ELF-1 (cell line): ENCODE data around the gene PLIN5.

Experiments used
- DNase-seq: peaks from one replicate; pipeline ENCODE4 v3.0.0-alpha.2; 2016; ENCODE audit warnings: low read depth, low spot score

The PLIN5 gene

DNA sequence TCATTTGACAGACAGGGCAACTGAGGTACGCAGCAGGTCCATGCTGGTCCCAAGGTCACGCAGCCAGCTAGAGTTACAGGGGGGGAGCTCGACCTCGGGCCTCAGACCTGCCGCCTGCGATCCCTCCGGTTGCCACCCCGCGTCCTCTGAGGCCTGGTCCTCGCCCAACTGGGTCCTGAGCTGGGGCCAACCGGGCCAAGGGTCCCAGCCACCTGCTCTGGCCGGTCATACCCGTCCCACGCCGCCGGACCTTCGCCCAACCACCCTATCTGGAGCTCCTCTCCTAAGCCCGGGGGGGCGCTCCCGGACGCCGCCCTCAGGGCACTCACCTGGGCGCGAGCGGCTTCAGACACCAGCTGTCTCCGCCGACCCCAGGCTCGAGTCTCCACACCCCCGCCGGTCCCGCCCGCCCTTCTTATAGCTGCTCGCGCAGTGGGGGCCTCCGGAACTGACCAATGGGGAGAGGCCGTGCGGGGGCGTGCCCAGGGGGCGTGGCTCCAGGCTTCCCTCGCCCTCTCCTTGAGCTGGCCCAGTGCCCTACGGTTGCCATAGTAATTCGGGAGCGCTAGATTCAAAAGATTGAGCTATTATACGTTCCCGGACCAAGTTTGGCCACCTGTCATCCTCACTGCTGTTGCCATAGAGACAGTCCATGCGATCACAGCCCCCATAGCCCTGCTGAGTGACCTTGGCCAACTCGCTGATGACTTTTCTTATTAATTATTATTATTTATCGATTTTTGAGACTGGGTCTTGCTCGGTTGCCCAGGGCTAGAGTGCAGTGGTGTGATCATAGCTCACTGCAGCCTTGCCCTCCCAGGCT is at the start of gene PLIN5:
Gene PLIN5, minus strand, starts transcription at position 389 of the 823 bp plus-strand sequence. CDS start 1,150 bp downstream, outside the sequence.
- DNase-seq: peak; percentile 97

DNA sequence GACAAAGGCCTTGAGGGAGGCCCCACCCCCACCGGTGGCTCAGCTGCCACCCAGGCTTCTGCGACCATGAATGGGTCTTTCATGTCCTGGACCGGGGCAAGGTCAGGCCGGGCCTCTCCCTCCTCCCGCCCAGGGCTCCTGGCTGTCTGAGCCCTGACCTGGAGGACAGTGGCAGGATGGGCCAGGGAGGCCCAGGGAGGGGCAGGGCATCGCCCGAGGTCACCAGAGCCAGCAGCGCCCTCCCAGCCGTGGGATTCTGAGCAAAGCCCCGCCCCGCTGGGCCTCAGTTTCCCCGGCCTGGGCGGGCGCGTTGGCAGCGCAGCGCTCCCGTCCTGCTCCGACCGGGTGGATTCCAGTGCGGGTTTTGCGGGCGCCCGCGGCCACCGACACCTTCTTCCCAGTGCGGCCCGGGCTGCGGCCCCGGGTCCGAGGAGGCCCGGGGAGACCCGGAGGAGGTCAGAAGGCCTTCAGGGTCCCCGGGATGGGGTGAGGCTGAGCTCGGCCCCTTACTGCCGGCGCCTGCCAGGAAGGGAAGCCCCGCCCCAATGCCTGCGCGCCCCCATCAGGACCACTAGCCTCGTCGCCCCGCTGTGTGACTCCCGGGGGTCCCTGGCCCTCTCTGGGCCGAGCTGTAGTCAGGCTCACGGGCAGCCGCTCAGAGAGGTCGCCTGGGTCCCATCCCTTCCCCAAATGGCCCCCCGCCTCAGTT is 49.1 kb upstream of the PLIN5 start:
- peak; percentile 63 for DNase-seq

- DNase-seq: no peak
Measured at GRCh38 chr19:4582980-4583842, 48.2 kb upstream of the PLIN5 start.

DNA sequence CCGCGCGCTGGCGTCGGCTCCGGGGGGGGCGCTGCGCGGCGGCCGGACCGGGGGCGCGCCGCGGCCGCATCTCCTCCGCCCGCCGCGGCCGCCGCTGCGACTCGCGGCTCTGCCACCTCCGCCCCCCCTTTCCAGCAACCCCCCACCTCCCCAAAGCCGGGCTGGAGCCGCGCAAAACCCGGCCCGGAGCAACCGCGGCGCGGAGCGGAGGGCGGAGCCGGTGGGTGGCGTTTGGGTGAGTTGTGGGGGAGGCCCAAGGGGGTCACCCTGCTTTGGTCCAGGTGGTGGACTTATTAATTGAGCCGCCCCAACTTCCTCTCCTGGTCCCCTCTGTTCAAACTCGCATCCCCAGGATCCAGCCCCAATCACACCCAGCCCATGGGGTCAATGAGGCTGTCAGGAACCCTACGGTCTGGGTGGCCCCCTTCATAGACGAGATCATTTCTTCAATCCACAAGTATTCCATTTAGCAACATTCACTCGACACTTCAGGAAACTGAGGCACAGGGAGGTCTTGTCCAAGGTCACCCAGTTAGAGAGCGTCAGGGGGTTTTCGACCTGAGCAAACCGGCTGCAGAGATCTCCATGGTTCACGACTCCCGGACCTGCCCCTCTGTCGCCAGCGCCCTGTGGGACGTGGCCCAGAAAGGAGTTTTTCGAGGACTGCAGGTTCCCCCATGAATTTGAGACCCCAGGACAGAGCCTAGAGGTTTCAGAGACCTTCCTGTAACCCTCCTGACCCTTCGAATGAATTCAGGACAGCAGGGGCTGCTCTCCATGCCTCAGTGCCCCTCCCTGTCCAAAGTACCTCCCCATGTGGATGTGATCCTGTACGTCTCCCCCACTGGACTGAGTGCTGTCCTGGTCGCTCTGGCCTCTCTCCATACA is 46.9 kb upstream of the PLIN5 start:
- DNase-seq: no peak

DNA sequence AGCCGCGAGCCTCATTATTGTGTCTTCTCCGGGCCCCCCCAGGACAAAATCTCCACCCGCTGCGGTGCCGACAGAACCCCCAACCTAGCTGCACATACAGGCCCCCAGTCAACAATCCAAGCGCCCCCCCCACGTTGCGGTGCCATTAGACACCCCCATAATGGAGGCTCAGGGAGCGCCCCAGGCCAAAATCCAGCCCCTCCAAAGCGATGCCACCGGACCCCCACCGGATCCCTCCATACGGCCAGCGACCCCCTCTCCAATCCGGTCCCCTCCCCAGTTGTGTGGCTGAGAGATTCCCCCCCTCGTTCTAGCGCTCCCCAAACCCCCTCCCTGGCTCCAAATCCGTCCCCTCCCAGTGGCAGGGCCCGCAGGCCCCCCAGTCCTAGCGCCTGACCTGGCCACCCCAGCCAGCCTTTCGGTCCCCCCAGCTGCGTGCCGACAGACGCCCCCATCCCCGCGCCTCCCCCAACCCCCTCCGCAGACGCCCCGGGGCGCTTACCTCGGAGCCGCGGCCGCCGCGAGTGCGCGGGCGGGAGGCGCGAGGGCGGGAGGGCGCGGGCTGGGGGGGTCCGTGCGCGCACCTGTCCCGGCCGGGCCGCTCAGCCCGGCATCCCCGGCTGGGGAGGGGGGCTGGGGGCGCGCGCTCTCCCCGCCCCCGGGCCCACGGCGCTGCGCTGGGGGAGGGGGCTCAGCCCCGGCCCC is 46.1 kb upstream of the PLIN5 start:
- no peak for DNase-seq

GRCh38 chr19:4580021-4580901 is 45.2 kb upstream of the PLIN5 start:
- no peak for DNase-seq

DNA sequence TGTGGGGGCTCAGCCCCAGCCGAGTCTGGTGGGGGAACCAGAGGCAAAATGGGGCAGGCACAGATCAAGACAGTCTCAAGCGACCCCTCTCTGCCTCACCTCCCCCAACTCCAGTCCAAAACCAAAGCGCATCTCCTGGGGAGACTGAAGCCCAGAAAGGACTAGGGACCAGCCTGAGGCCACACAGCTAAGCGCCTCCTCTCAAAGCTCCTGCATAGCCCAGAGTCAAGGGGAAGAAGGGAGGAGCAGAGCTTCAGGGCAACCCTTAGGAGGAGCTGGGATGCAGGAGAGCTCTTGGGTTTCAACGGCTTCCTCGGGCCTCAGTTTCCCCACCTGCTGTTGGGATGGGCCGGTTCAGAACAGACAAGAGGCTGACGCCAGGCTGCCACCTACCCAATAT is 44.4 kb upstream of the PLIN5 start:
- no peak for DNase-seq

- no peak for DNase-seq
Measured at GRCh38 chr19:4578552-4579248, 43.7 kb upstream of the PLIN5 start.

GRCh38 chr19:4577020-4577782 is 42.2 kb upstream of the PLIN5 start:
- peak; percentile 32 for DNase-seq

- DNase-seq: peak; percentile 85
Measured at GRCh38 chr19:4576016-4576933, 41.3 kb upstream of the PLIN5 start.

- peak; percentile 94 for DNase-seq
Measured at GRCh38 chr19:4575267-4576015, 40.4 kb upstream of the PLIN5 start.

- DNase-seq: no peak
Measured at GRCh38 chr19:4573682-4574081, 38.7 kb upstream of the PLIN5 start.

GRCh38 chr19:4571305-4571917 is 36.4 kb upstream of the PLIN5 start:
- DNase-seq: no peak

DNA sequence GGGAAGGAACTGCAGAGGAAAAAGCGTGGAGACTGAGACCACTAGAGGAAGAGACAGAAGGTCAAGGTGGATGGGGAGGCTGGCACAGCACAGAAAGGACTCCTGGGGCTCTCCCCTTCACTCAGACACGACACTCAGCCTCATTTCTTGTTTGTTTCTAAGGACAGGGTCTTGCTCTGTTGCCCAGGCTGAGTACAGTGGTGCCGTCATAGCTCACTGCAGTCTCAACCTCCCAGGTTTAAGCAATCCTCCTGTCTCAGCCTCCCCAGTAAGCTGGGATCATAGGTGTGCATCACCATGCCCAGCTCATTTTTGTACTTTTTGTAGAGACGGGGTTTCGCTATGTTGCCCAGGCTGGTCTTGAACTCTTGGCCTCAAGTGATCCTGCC is 35.9 kb upstream of the PLIN5 start:
- no peak for DNase-seq

DNA sequence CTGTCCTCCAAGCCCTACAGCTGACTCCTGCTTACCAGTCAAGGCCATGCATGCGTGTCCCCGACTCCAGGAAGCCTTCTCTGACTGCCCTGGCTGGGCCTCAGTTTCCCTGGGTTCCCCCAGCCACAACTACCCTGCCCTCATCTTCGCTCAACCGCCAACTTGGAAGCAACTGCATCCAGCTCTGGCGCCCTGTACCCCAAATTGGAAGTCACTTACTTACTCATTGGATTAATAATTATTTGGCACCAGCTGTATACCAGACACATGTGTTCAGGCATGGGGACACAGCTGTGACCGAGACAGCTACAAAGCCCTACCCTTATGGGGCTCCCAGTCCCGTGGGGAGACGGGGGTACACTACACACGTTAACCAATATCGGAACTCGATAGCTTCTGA is 35.4 kb upstream of the PLIN5 start:
- no peak for DNase-seq

DNA sequence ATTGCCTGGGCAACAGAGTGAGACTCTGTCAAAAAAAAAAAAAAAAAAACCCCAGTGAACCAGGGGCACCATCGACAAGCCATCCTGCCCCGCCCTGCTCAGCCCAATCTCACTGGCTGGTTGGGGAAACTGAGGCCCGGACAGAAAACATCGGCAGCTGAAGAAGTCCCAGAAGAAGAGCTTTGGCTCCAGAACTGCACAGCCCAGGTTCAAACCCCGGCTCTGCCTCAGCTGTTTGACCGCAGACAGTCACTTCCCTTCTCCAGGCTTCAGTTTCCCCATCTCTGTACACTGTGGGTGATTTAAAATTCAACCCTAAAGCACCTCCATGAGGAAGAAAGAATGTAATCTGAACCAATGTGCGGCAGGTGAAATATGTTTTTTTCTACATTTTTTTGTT is 33.9 kb upstream of the PLIN5 start:
- DNase-seq: no peak
